Upper lobe of left lung (tissue), 4 donors: ENCODE results near the gene IMMP2L.

Source experiments
- EP300 ChIP-seq, 4 donors: sonication (generic); formaldehyde crosslinking; IDR thresholded peaks; one replicate each; pipeline ENCODE4 v1.5.1; 2017; ENCODE audit warnings: antibody characterized with exemption in 4 of 4, control low read depth in 2 of 4
- TF ChIP-seq, protein P1 (sequence below), 6 experiments: fragments of 450-650 bp in 4 of 6; fragments of 200-600 bp in 2 of 6; sonication (generic) in 2 of 6; IDR thresholded peaks; one replicate each; pipeline ENCODE4 v1.5.1; 2016 to 2019; ENCODE audit warnings: antibody characterized with exemption in 6 of 6

DNA sequence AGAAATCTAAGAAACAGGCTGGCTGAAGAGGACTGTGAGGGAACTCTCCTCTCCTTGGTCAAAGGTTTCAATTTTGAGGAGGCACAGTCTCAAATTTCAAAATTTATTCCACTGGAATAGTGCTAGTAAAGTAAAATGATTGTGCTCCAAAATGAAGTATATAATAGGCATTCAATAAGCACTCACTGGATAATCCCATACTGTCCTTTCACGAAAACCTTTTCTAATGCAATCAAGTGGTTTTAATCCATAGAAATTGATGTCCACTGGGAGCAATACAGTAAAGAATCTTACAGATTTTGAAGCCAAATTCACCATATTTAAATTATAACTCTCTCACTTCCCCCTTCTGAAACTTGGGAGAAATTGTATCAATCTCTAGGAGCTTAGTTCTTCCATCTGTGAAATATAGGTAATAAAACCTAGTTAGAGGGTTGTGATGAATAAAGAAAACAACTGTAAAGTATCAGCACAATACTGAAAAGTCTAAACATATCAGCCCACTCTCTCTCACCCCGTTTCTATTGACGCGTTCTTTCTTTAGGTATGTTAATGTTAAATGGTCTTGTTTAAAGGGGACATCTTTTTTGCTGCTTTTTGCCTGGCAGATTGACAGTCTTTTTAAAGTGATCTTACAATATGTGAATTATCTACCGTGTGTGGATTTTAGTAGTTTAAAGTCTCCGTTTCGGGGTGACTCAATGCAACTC lies 512.2 kb downstream of the IMMP2L start:
- no peak for TF ChIP-seq EP300 (IDR thresholded peaks at IDR 0.05)
- TF ChIP-seq, protein P1, sequence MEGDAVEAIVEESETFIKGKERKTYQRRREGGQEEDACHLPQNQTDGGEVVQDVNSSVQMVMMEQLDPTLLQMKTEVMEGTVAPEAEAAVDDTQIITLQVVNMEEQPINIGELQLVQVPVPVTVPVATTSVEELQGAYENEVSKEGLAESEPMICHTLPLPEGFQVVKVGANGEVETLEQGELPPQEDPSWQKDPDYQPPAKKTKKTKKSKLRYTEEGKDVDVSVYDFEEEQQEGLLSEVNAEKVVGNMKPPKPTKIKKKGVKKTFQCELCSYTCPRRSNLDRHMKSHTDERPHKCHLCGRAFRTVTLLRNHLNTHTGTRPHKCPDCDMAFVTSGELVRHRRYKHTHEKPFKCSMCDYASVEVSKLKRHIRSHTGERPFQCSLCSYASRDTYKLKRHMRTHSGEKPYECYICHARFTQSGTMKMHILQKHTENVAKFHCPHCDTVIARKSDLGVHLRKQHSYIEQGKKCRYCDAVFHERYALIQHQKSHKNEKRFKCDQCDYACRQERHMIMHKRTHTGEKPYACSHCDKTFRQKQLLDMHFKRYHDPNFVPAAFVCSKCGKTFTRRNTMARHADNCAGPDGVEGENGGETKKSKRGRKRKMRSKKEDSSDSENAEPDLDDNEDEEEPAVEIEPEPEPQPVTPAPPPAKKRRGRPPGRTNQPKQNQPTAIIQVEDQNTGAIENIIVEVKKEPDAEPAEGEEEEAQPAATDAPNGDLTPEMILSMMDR (IDR thresholded peaks at IDR 0.05): no peak
